ENCODE results near the gene ANKRD33.

Gene ANKRD33

GRCh38 chr12:51887476-51888315 is at the start of gene ANKRD33:
Gene ANKRD33 (plus strand): TSS chr12:51888103. CDS start chr12:51888187, 84 bp downstream.
- in situ Hi-C loops (cut with MboI; ENCODE audit: low sequenced_read_pairs): no loop called here
- H3K27me3 ChIP-seq (ENCODE audit: low read depth): peaks cover 2% of the 10 kb centered on the region; the same call in 1 of the 2 replicates
- DNase-seq (ENCODE audit: low spot score in 2 of 2): peak in 1 of 2 experiments; percentile 39
- no peak within 1 kb of the TSS for H3K4me3 ChIP-seq
- H3K4me1 ChIP-seq: no peaks in the 10 kb centered on the region
- H3K9me3 ChIP-seq: peaks cover 5% of the 10 kb centered on the region
- H3K36me3 ChIP-seq (replicated peaks): no peaks in the 10 kb centered on the region

GRCh38 chr12:51838762-51839161 is 49.1 kb upstream of the ANKRD33 start:
- H3K4me3 ChIP-seq: no peak overlapping the region
- H3K27me3 ChIP-seq (ENCODE audit: low read depth): peaks cover under 1% of the 10 kb centered on the region; the same call in 1 of the 2 replicates
- no peaks in the 10 kb centered on the region for H3K9me3 ChIP-seq
- in situ Hi-C loops (cut with MboI; ENCODE audit: low sequenced_read_pairs): no loop called here
- no peaks in the 10 kb centered on the region for H3K36me3 ChIP-seq (replicated peaks)
- no peaks in the 10 kb centered on the region for H3K4me1 ChIP-seq
- no peak for DNase-seq (ENCODE audit: low spot score in 2 of 2)

- no peaks in the 10 kb centered on the region; the same call in 1 of the 2 replicates for H3K27me3 ChIP-seq (ENCODE audit: low read depth)
- no peaks in the 10 kb centered on the region for H3K4me1 ChIP-seq
- in situ Hi-C loops (cut with MboI; ENCODE audit: low sequenced_read_pairs): no loop called here
- no peaks in the 10 kb centered on the region for H3K9me3 ChIP-seq
- no peaks in the 10 kb centered on the region for H3K36me3 ChIP-seq (replicated peaks)
- no peak overlapping the region for H3K4me3 ChIP-seq
- no peak for DNase-seq (ENCODE audit: low spot score in 2 of 2)
These were observed 48.5 kb upstream of the ANKRD33 start for GRCh38 chr12:51839310-51839947.

GRCh38 chr12:51840966-51841365 is 46.9 kb upstream of the ANKRD33 start:
- in situ Hi-C loops (cut with MboI; ENCODE audit: low sequenced_read_pairs): no loop called here
- no peaks in the 10 kb centered on the region for H3K9me3 ChIP-seq
- H3K36me3 ChIP-seq (replicated peaks): no peaks in the 10 kb centered on the region
- no peaks in the 10 kb centered on the region for H3K4me1 ChIP-seq
- no peak for DNase-seq (ENCODE audit: low spot score in 2 of 2)
- H3K27me3 ChIP-seq (ENCODE audit: low read depth): no peaks in the 10 kb centered on the region; the same call in 1 of the 2 replicates
- no peak overlapping the region for H3K4me3 ChIP-seq

GRCh38 chr12:51841727-51842126 is 46.2 kb upstream of the ANKRD33 start:
- Histone ChIP-seq H3K27me3 (ENCODE audit: low read depth) (no peaks in the 10 kb centered on the region; the same call in 1 of the 2 replicates), H3K9me3 (no peaks in the 10 kb centered on the region), H3K4me1 (peaks cover 6% of the 10 kb centered on the region), H3K4me3 (no peak overlapping the region), H3K36me3 (replicated peaks) (no peaks in the 10 kb centered on the region)
- in situ Hi-C loops (cut with MboI; ENCODE audit: low sequenced_read_pairs): no loop called here
- no peak for DNase-seq (ENCODE audit: low spot score in 2 of 2)

GRCh38 chr12:51844854-51845253 is 43.0 kb upstream of the ANKRD33 start:
- peaks cover 6% of the 10 kb centered on the region for H3K4me1 ChIP-seq
- H3K4me3 ChIP-seq: no peak overlapping the region
- DNase-seq (ENCODE audit: low spot score in 2 of 2): no peak
- in situ Hi-C loops (cut with MboI; ENCODE audit: low sequenced_read_pairs): no loop called here
- H3K36me3 ChIP-seq (replicated peaks): no peaks in the 10 kb centered on the region
- H3K9me3 ChIP-seq: no peaks in the 10 kb centered on the region
- H3K27me3 ChIP-seq (ENCODE audit: low read depth): no peaks in the 10 kb centered on the region; the same call in 1 of the 2 replicates

GRCh38 chr12:51845482-51845881 is 42.4 kb upstream of the ANKRD33 start:
- in situ Hi-C loops (cut with MboI; ENCODE audit: low sequenced_read_pairs): no loop called here
- no peak overlapping the region for H3K4me3 ChIP-seq
- H3K27me3 ChIP-seq (ENCODE audit: low read depth): no peaks in the 10 kb centered on the region
- H3K4me1 ChIP-seq: peaks cover 6% of the 10 kb centered on the region
- H3K36me3 ChIP-seq (replicated peaks): no peaks in the 10 kb centered on the region
- DNase-seq (ENCODE audit: low spot score in 2 of 2): no peak
- H3K9me3 ChIP-seq: no peaks in the 10 kb centered on the region

- H3K4me1 ChIP-seq: peaks cover 6% of the 10 kb centered on the region
- H3K9me3 ChIP-seq: no peaks in the 10 kb centered on the region
- peak overlapping the region; percentile 59; the same call in 1 of the 2 replicates for H3K4me3 ChIP-seq
- H3K27me3 ChIP-seq (ENCODE audit: low read depth): no peaks in the 10 kb centered on the region
- in situ Hi-C loops (cut with MboI; ENCODE audit: low sequenced_read_pairs): no loop called here
- no peak for DNase-seq (ENCODE audit: low spot score in 2 of 2)
- no peaks in the 10 kb centered on the region for H3K36me3 ChIP-seq (replicated peaks)
These were observed 41.6 kb upstream of the ANKRD33 start for GRCh38 chr12:51846271-51846691.

- Histone ChIP-seq H3K4me1 (peaks cover 6% of the 10 kb centered on the region), H3K9me3 (no peaks in the 10 kb centered on the region), H3K4me3 (peak overlapping the region; percentile 59), H3K27me3 (ENCODE audit: low read depth) (no peaks in the 10 kb centered on the region), H3K36me3 (replicated peaks) (no peaks in the 10 kb centered on the region)
- in situ Hi-C loops (cut with MboI; ENCODE audit: low sequenced_read_pairs): no loop called here
- peak; percentile 83 to 92 for DNase-seq (ENCODE audit: low spot score in 2 of 2)
These were observed 40.8 kb upstream of the ANKRD33 start for GRCh38 chr12:51846911-51847642.

- in situ Hi-C loops (cut with MboI; ENCODE audit: low sequenced_read_pairs): no loop called here
- H3K36me3 ChIP-seq (replicated peaks): no peaks in the 10 kb centered on the region
- H3K27me3 ChIP-seq (ENCODE audit: low read depth): no peaks in the 10 kb centered on the region
- peaks cover 6% of the 10 kb centered on the region for H3K4me1 ChIP-seq
- H3K4me3 ChIP-seq: peak overlapping the region; percentile 59
- DNase-seq (ENCODE audit: low spot score in 2 of 2): peak; percentile 17 to 76
- no peaks in the 10 kb centered on the region for H3K9me3 ChIP-seq
These were observed 40.1 kb upstream of the ANKRD33 start for GRCh38 chr12:51847643-51848325.

- Histone ChIP-seq H3K4me1 (peaks cover 6% of the 10 kb centered on the region), H3K36me3 (replicated peaks) (no peaks in the 10 kb centered on the region), H3K27me3 (ENCODE audit: low read depth) (no peaks in the 10 kb centered on the region), H3K9me3 (no peaks in the 10 kb centered on the region), H3K4me3 (peak within 1 kb of the TSS; percentile 59)
- in situ Hi-C loops (cut with MboI; ENCODE audit: low sequenced_read_pairs): no loop called here
- DNase-seq (ENCODE audit: low spot score in 2 of 2): no peak
These were observed 39.6 kb upstream of the ANKRD33 start, which contains the start of gene FIGNL2 for GRCh38 chr12:51848326-51848727. Gene FIGNL2 (minus strand): TSS chr12:51848718. CDS start chr12:51822413, 26,305 bp downstream.

- in situ Hi-C loops (cut with MboI; ENCODE audit: low sequenced_read_pairs): no loop called here
- no peaks in the 10 kb centered on the region for H3K36me3 ChIP-seq (replicated peaks)
- no peaks in the 10 kb centered on the region for H3K9me3 ChIP-seq
- H3K27me3 ChIP-seq (ENCODE audit: low read depth): no peaks in the 10 kb centered on the region
- peak; percentile 19 to 75 for DNase-seq (ENCODE audit: low spot score in 2 of 2)
- peaks cover 6% of the 10 kb centered on the region for H3K4me1 ChIP-seq
- H3K4me3 ChIP-seq: no peak overlapping the region; the same call in 1 of the 2 replicates
These were observed 38.8 kb upstream of the ANKRD33 start for GRCh38 chr12:51848841-51849735.
